Prostate gland (tissue), 2 donors: ENCODE measurements around the gene RHBDL2. TPM values are rescaled to one million over a fixed set of nuclear protein-coding genes. Genes with fewer than 3 reads are reported as not detected.

ENCODE experiments used
- DNase-seq: peaks from one replicate; pipeline ENCODE4 v3.0.0-alpha.2; 2019; ENCODE audit warnings: low spot score
- H3K27ac ChIP-seq, 2 donors: fragments of 200-600 bp; sonication (generic); 2 replicates each; pipeline ENCODE4 v1.5.1; 2017 to 2019
- H3K27me3 ChIP-seq: fragments of 200-600 bp; sonication (generic); replicated peaks from 2 replicates; pipeline ENCODE4 v1.5.1; 2019; ENCODE audit not compliant: insufficient read depth
- H3K36me3 ChIP-seq, 2 donors: fragments of 200-600 bp; sonication (generic); 1 replicate in 1 of 2; 2 replicates in 1 of 2; pipeline versions ENCODE4 v1.5.1 to v1.8.1; 2017 to 2019
- H3K4me1 ChIP-seq: fragments of 200-600 bp; sonication (generic); replicated peaks from 2 replicates; pipeline ENCODE4 v1.5.1; 2019
- H3K4me3 ChIP-seq, 2 donors: fragments of 200-600 bp; sonication (generic); 2 replicates each; pipeline ENCODE4 v1.5.1; 2017 to 2019
- H3K9me3 ChIP-seq: fragments of 200-600 bp; sonication (generic); 2 replicates; pipeline ENCODE4 v1.5.1; 2017
- CTCF ChIP-seq, 4 experiments: fragments of 200-600 bp in 2 of 4; fragments of 450-650 bp in 2 of 4; sonication (generic) in 2 of 4; IDR thresholded peaks; 1 replicate in 3 of 4; 2 replicates in 1 of 4; pipeline ENCODE4 v1.5.1; 2016 to 2019; ENCODE audit warnings: antibody characterized with exemption in 4 of 4, mild to moderate bottlenecking in 2 of 4, moderate library complexity in 2 of 4
- POLR2A ChIP-seq: fragments of 450-650 bp; IDR thresholded peaks from one replicate; pipeline ENCODE4 v1.6.1; 2016; ENCODE audit warnings: antibody characterized with exemption, mild to moderate bottlenecking
- POLR2AphosphoS5 ChIP-seq: sonication (generic); formaldehyde crosslinking; IDR thresholded peaks from one replicate; pipeline ENCODE4 v1.6.1; 2017; ENCODE audit warnings: antibody characterized with exemption
- WGBS: methylation state at CpG from one replicate; pipeline ENCODE4 v1.1.5; 2018; 5-methylcytosine and 5-hydroxymethylcytosine counted together
- intact Hi-C: fragments of 100-400 bp; cut with DNase I; formaldehyde crosslinking; loops from one replicate; pipeline ENCODE4 v1.14.2; 2022
- total RNA-seq, 2 donors: library from RNA; depleted of rRNA; stranded (reverse); fragments of >200 nt; gene quantifications; one replicate each; pipeline ENCODE4 v1.1.0, GENCODE V29; 2016

The RHBDL2 gene
- total RNA-seq, 2 donors from 2014 or later, result 3.5 to 7.7 TPM

- Histone ChIP-seq H3K36me3 (no peaks in the 10 kb centered on the region), H3K4me3 (no peak overlapping the region), H3K27ac (no peak overlapping the region), H3K9me3 (no peaks in the 10 kb centered on the region), H3K27me3 (no peaks in the 10 kb centered on the region), H3K4me1 (no peaks in the 10 kb centered on the region)
- intact Hi-C loops, result no loop called here
- 79% methylated on average over 11 of the region's 13 CpGs for WGBS
- no peak for TF ChIP-seq CTCF (IDR thresholded peaks at IDR 0.05)
- no peak for TF ChIP-seq POLR2A
- TF ChIP-seq POLR2AphosphoS5, result no peak
- DNase-seq, result no peak
These were observed 32.8 kb downstream of the RHBDL2 start for GRCh38 chr1:38908821-38909220.

GRCh38 chr1:38905985-38906384, 35.6 kb downstream of the RHBDL2 start:
- 95% methylated on average over 2 of the region's 2 CpGs for WGBS
- Histone ChIP-seq H3K27ac (no peak overlapping the region), H3K27me3 (no peaks in the 10 kb centered on the region), H3K36me3 (no peaks in the 10 kb centered on the region), H3K9me3 (no peaks in the 10 kb centered on the region), H3K4me1 (no peaks in the 10 kb centered on the region), H3K4me3 (no peak overlapping the region)
- TF ChIP-seq CTCF (IDR thresholded peaks at IDR 0.05) (no peak), POLR2AphosphoS5 (no peak), POLR2A (no peak)
- no peak for DNase-seq
- intact Hi-C loops, result no loop called here

GRCh38 chr1:38899560-38899959, 42.1 kb downstream of the RHBDL2 start:
- Histone ChIP-seq H3K27me3 (no peaks in the 10 kb centered on the region), H3K4me3 (no peak overlapping the region), H3K9me3 (no peaks in the 10 kb centered on the region), H3K4me1 (no peaks in the 10 kb centered on the region), H3K27ac (no peak overlapping the region), H3K36me3 (no peaks in the 10 kb centered on the region)
- TF ChIP-seq POLR2A, result no peak
- TF ChIP-seq CTCF (IDR thresholded peaks at IDR 0.05), result no peak
- TF ChIP-seq POLR2AphosphoS5, result no peak
- intact Hi-C loops, result no loop called here
- DNase-seq, result no peak
- 88% methylated on average over 4 of the region's 4 CpGs for WGBS

- TF ChIP-seq POLR2AphosphoS5, result no peak
- no peak for TF ChIP-seq CTCF (IDR thresholded peaks at IDR 0.05)
- TF ChIP-seq POLR2A, result no peak
- no peak for DNase-seq
- Histone ChIP-seq H3K4me1 (no peaks in the 10 kb centered on the region), H3K9me3 (no peaks in the 10 kb centered on the region), H3K27ac (no peak overlapping the region), H3K36me3 (no peaks in the 10 kb centered on the region), H3K27me3 (no peaks in the 10 kb centered on the region), H3K4me3 (no peak overlapping the region)
- intact Hi-C loops, result no loop called here
These were observed 42.9 kb downstream of the RHBDL2 start for GRCh38 chr1:38898653-38899230.

- DNase-seq, result no peak
- Histone ChIP-seq H3K4me1 (no peaks in the 10 kb centered on the region), H3K9me3 (no peaks in the 10 kb centered on the region), H3K4me3 (no peak overlapping the region), H3K27ac (no peak overlapping the region), H3K27me3 (no peaks in the 10 kb centered on the region), H3K36me3 (no peaks in the 10 kb centered on the region)
- TF ChIP-seq POLR2A, result no peak
- no peak for TF ChIP-seq POLR2AphosphoS5
- TF ChIP-seq CTCF (IDR thresholded peaks at IDR 0.05), result no peak
- intact Hi-C loops, result no loop called here
- WGBS, result 89% methylated on average over 2 of the region's 2 CpGs
These were observed 45.5 kb downstream of the RHBDL2 start for GRCh38 chr1:38896169-38896568.
